ENCODE results near the gene ZBTB43. TPM values are rescaled to one million over a fixed set of nuclear protein-coding genes. Genes with fewer than 3 reads are reported as not detected.

ZBTB43 gene
- total RNA-seq, 1 donor from 2014 or later, result 23.0 TPM

GRCh38 chr9:126794441-126794840, 10.4 kb upstream of the ZBTB43 start:
- no peaks in the 10 kb centered on the region for H3K4me1 Mint-ChIP-seq
- TF ChIP-seq, protein P1, sequence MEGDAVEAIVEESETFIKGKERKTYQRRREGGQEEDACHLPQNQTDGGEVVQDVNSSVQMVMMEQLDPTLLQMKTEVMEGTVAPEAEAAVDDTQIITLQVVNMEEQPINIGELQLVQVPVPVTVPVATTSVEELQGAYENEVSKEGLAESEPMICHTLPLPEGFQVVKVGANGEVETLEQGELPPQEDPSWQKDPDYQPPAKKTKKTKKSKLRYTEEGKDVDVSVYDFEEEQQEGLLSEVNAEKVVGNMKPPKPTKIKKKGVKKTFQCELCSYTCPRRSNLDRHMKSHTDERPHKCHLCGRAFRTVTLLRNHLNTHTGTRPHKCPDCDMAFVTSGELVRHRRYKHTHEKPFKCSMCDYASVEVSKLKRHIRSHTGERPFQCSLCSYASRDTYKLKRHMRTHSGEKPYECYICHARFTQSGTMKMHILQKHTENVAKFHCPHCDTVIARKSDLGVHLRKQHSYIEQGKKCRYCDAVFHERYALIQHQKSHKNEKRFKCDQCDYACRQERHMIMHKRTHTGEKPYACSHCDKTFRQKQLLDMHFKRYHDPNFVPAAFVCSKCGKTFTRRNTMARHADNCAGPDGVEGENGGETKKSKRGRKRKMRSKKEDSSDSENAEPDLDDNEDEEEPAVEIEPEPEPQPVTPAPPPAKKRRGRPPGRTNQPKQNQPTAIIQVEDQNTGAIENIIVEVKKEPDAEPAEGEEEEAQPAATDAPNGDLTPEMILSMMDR (conservative IDR thresholded peaks at IDR 0.05), result no peak
- no peaks in the 10 kb centered on the region for H3K36me3 Mint-ChIP-seq (ENCODE audit: low read depth)
- no peak for DNase-seq (ENCODE audit: low read depth, low spot score)
- H3K27ac Mint-ChIP-seq (ENCODE audit: unreplicated experiment), result no peak overlapping the region
- no peaks in the 10 kb centered on the region for H3K9me3 Mint-ChIP-seq
- H3K27me3 Mint-ChIP-seq (ENCODE audit: low read depth), result peaks cover 48% of the 10 kb centered on the region
- no peak overlapping the region for H3K4me3 Mint-ChIP-seq

DNA sequence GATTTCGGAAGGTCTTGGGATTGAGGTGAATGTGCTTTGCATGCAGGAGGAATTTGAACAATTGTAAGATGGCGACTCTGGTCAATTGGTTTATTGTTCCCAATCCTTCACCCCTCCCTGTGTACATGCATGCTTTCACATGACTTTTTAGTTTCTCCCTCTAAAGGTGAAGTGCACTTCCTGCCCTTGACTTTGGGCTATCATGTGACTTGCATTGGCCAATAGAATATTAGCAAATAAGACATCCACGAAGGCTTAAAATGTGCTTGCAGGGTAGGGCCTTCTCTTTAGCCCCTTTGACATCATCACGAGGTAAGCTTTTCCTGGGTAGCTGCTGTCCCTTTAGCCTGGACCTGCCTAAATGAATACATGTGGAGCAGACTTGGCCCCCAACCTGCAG, 8.1 kb upstream of the ZBTB43 start:
- no peaks in the 10 kb centered on the region for H3K36me3 Mint-ChIP-seq (ENCODE audit: low read depth)
- DNase-seq (ENCODE audit: low read depth, low spot score), result no peak
- H3K4me3 Mint-ChIP-seq, result no peak overlapping the region
- no peaks in the 10 kb centered on the region for H3K9me3 Mint-ChIP-seq
- TF ChIP-seq, protein P1 (conservative IDR thresholded peaks at IDR 0.05), result no peak
- H3K4me1 Mint-ChIP-seq, result no peaks in the 10 kb centered on the region
- H3K27ac Mint-ChIP-seq (ENCODE audit: unreplicated experiment), result no peak overlapping the region
- peaks cover 35% of the 10 kb centered on the region for H3K27me3 Mint-ChIP-seq (ENCODE audit: low read depth)

- Mint-ChIP-seq H3K4me1 (no peaks in the 10 kb centered on the region), H3K27ac (ENCODE audit: unreplicated experiment) (no peak overlapping the region), H3K9me3 (no peaks in the 10 kb centered on the region), H3K27me3 (ENCODE audit: low read depth) (peaks cover 35% of the 10 kb centered on the region), H3K4me3 (no peak overlapping the region), H3K36me3 (ENCODE audit: low read depth) (no peaks in the 10 kb centered on the region)
- no peak for DNase-seq (ENCODE audit: low read depth, low spot score)
- TF ChIP-seq, protein P1 (conservative IDR thresholded peaks at IDR 0.05), result no peak
Observed at GRCh38 chr9:126797903-126798302, 6.9 kb upstream of the ZBTB43 start.

- H3K4me1 Mint-ChIP-seq, result peaks cover under 1% of the 10 kb centered on the region
- H3K4me3 Mint-ChIP-seq, result no peak overlapping the region
Observed at GRCh38 chr9:126799034-126799433, 5.8 kb upstream of the ZBTB43 start.

DNA sequence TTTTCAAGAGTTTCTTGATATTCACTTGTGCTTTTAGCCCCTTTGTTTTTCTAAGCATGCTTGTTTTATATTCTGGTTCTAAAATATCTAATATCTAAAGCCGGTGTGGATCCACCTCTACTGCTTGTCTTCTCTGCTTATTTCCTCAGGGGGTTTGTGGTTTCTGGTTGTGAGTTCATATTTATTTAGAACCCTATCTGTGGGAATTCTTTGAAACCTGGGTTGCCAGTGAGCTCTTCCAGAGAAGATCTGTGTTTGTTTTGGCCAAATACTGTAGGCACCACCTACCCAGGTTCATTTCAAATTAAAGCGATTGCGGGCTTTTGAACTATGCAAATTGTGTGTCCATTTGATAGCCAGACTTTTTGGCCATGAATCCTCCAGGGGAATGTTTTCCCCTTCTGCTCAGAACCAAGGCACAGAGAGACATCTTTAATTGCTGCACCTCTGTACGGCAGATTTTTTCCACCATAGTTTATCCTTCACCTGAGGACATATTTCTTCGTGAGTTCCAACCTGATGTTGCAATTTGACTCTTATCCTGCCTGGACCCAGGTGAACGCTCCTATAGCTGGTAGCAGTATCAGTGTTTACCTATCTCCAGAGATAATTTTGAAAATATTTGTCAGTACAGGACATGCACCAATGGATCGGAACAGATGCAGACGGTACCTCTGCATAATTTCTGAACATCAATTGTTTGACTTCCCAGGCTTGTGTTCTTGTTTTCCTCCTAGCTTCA, 2.4 kb upstream of the ZBTB43 start:
- TF ChIP-seq, protein P1 (conservative IDR thresholded peaks at IDR 0.05), result no peak
- H3K27ac Mint-ChIP-seq (ENCODE audit: unreplicated experiment), result no peak overlapping the region
- H3K4me1 Mint-ChIP-seq, result peaks cover 29% of the 10 kb centered on the region
- peaks cover 2% of the 10 kb centered on the region for H3K9me3 Mint-ChIP-seq
- peak overlapping the region; percentile 47 for H3K4me3 Mint-ChIP-seq
- H3K36me3 Mint-ChIP-seq (ENCODE audit: low read depth), result no peaks in the 10 kb centered on the region
- no peak for DNase-seq (ENCODE audit: low read depth, low spot score)
- H3K27me3 Mint-ChIP-seq (ENCODE audit: low read depth), result peaks cover 20% of the 10 kb centered on the region

More at GRCh38 chr9:126799034-126799433, 5.8 kb upstream of the ZBTB43 start:
- Mint-ChIP-seq H3K9me3 (no peaks in the 10 kb centered on the region), H3K27me3 (ENCODE audit: low read depth) (peaks cover 24% of the 10 kb centered on the region), H3K36me3 (ENCODE audit: low read depth) (no peaks in the 10 kb centered on the region), H3K27ac (ENCODE audit: unreplicated experiment) (no peak overlapping the region)
- TF ChIP-seq, protein P1 (conservative IDR thresholded peaks at IDR 0.05), result no peak
- no peak for DNase-seq (ENCODE audit: low read depth, low spot score)

All from neural crest cell (in vitro differentiated cells).